ENCODE measurements around the gene ANOS1.

DNA sequence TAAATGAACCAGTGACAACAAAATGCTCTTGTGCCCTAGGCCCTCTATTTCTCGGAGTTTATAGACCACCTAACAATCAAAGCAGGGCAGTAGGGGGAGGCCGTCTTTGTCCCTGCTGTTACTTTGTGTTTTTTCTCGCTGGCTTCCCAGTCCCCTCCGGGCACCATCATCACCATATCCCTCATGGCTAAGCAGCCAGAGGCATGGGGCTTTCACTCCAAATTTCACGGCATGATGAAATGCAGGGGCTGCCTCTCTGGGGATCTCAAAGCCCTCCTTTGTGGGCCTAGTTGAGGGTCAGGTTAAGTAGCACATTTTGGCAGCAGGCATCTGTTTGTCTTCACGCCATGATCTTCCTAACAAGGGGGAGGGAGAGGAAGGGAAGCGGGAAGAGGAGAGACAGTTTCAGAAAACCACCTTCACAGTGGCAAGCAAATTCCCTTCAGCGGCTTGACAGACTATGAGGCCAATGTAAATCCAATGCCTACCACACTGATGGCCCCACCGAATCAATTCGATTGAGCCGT is 91.9 kb downstream of the ANOS1 start:
- no peak for TF ChIP-seq EZH2 (optimal IDR thresholded peaks at IDR 0.05; ENCODE audit: low read depth, low read length)
- TF ChIP-seq, protein P1, sequence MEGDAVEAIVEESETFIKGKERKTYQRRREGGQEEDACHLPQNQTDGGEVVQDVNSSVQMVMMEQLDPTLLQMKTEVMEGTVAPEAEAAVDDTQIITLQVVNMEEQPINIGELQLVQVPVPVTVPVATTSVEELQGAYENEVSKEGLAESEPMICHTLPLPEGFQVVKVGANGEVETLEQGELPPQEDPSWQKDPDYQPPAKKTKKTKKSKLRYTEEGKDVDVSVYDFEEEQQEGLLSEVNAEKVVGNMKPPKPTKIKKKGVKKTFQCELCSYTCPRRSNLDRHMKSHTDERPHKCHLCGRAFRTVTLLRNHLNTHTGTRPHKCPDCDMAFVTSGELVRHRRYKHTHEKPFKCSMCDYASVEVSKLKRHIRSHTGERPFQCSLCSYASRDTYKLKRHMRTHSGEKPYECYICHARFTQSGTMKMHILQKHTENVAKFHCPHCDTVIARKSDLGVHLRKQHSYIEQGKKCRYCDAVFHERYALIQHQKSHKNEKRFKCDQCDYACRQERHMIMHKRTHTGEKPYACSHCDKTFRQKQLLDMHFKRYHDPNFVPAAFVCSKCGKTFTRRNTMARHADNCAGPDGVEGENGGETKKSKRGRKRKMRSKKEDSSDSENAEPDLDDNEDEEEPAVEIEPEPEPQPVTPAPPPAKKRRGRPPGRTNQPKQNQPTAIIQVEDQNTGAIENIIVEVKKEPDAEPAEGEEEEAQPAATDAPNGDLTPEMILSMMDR (IDR thresholded peaks at IDR 0.05; ENCODE audit: low read length): no peak
